Gastroesophageal sphincter (tissue), 3 donors: ENCODE results near the gene POLDIP2.

Experiments
- EP300 ChIP-seq: sonication (generic); formaldehyde crosslinking; IDR thresholded peaks from one replicate; pipeline ENCODE4 v1.6.1; 2017; ENCODE audit warnings: antibody characterized with exemption, mild to moderate bottlenecking
- POLR2A ChIP-seq, 2 donors: fragments of 450-650 bp; IDR thresholded peaks; one replicate each; pipeline ENCODE4 v1.6.1; 2017; ENCODE audit warnings: antibody characterized with exemption in 2 of 2, mild to moderate bottlenecking in 2 of 2, moderate library complexity in 1 of 2
- POLR2AphosphoS5 ChIP-seq: sonication (generic); formaldehyde crosslinking; IDR thresholded peaks from one replicate; pipeline ENCODE4 v1.6.1; 2017; ENCODE audit warnings: antibody characterized with exemption
- TF ChIP-seq, protein P1 (sequence below), 4 experiments: fragments of 200-600 bp in 2 of 4; fragments of 450-650 bp in 2 of 4; sonication (generic) in 1 of 4; IDR thresholded peaks; one replicate each; pipeline ENCODE4 v1.5.1; 2017 to 2019; ENCODE audit warnings: antibody characterized with exemption in 4 of 4, mild to moderate bottlenecking in 2 of 4, moderate library complexity in 2 of 4

DNA sequence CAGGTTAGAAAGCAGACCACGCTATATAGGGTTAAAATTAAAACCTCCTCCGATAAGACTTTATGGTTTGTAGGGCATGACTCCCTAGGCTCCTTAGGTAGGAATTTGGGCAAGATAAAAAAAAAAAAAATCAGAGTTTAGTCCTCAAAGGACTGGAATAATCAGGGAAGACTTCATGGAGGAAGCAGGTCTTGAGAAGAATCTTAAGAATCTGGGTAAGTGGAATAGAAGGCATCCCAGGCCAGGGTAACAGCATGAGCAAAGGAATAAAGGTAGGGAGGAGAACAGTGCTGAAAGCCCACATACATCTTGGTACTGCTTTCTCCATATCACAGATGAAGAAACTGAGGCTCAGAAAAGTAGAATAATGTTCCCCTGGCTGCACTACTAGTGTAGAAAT, 33.2 kb upstream of the POLDIP2 start:
- TF ChIP-seq, protein P1, sequence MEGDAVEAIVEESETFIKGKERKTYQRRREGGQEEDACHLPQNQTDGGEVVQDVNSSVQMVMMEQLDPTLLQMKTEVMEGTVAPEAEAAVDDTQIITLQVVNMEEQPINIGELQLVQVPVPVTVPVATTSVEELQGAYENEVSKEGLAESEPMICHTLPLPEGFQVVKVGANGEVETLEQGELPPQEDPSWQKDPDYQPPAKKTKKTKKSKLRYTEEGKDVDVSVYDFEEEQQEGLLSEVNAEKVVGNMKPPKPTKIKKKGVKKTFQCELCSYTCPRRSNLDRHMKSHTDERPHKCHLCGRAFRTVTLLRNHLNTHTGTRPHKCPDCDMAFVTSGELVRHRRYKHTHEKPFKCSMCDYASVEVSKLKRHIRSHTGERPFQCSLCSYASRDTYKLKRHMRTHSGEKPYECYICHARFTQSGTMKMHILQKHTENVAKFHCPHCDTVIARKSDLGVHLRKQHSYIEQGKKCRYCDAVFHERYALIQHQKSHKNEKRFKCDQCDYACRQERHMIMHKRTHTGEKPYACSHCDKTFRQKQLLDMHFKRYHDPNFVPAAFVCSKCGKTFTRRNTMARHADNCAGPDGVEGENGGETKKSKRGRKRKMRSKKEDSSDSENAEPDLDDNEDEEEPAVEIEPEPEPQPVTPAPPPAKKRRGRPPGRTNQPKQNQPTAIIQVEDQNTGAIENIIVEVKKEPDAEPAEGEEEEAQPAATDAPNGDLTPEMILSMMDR (IDR thresholded peaks at IDR 0.05), result no peak
- TF ChIP-seq POLR2AphosphoS5, result no peak
- no peak for TF ChIP-seq POLR2A (IDR thresholded peaks at IDR 0.05)
- TF ChIP-seq EP300, result no peak
